Gastrocnemius medialis (tissue), 4 donors: ENCODE results near the gene RPL19. TPM values are rescaled to one million over a fixed set of nuclear protein-coding genes. Genes with fewer than 3 reads are reported as not detected.
A peak's percentile ranks its signal among the peaks of the same experiment; 100 is the strongest.

Experiments
- ATAC-seq, 2 donors: fragments of 150-250 bp; one replicate each; pipeline ENCODE4 v1.9.1; 2016
- DNase-seq, 2 donors: peaks; one replicate each; pipeline ENCODE4 v3.0.0-alpha.2; 2019
- H3K27ac ChIP-seq, 4 donors: fragments of 200-600 bp; sonication (generic); 1 replicate in 1 of 4; 2 replicates in 3 of 4; pipeline ENCODE4 v1.5.1; 2016 to 2018; ENCODE audit warnings: mild to moderate bottlenecking in 2 of 4, moderate library complexity in 1 of 4
- H3K27me3 ChIP-seq, 3 donors: fragments of 200-600 bp; sonication (generic) in 2 of 3; 1 replicate in 1 of 3; 2 replicates in 2 of 3; pipeline versions ENCODE4 v1.5.1 to v1.6.0; 2016 to 2019; ENCODE audit warnings: mild to moderate bottlenecking in 1 of 3, moderate library complexity in 1 of 3
- H3K36me3 ChIP-seq, 2 donors: fragments of 200-600 bp; sonication (generic) in 1 of 2; one replicate each; pipeline ENCODE4 v1.5.1; 2017 to 2018
- H3K4me1 ChIP-seq, 2 donors: fragments of 200-600 bp; sonication (generic) in 1 of 2; one replicate each; pipeline ENCODE4 v1.5.1; 2016 to 2017; ENCODE audit warnings: mild to moderate bottlenecking in 2 of 2
- H3K4me3 ChIP-seq, 4 donors: fragments of 200-600 bp; sonication (generic) in 3 of 4; 1 replicate in 1 of 4; 2 replicates in 3 of 4; pipeline ENCODE4 v1.5.1; 2016 to 2019; ENCODE audit warnings: mild to moderate bottlenecking in 2 of 4
- H3K9me3 ChIP-seq, 3 donors: fragments of 200-600 bp; sonication (generic) in 2 of 3; 1 replicate in 1 of 3; 2 replicates in 2 of 3; pipeline ENCODE4 v1.5.1; 2016 to 2019
- CTCF ChIP-seq, 5 experiments: fragments of 450-650 bp in 3 of 5; fragments of 200-600 bp in 2 of 5; sonication (generic) in 2 of 5; IDR thresholded peaks in 4 of 5; conservative IDR thresholded peaks in 1 of 5; 1 replicate in 4 of 5; 2 replicates in 1 of 5; pipeline ENCODE4 v1.5.1; 2016 to 2019; ENCODE audit warnings: antibody characterized with exemption in 5 of 5, mild to moderate bottlenecking in 3 of 5, moderate library complexity in 3 of 5
- POLR2A ChIP-seq, 2 donors: fragments of 450-650 bp; IDR thresholded peaks; one replicate each; pipeline ENCODE4 v1.6.1; 2017; ENCODE audit warnings: antibody characterized with exemption in 2 of 2, mild to moderate bottlenecking in 2 of 2, moderate library complexity in 2 of 2
- in situ Hi-C, 4 donors: fragments of 200-750 bp; cut with MboI; loops; one replicate each; pipeline versions ENCODE4 v1.15.0 to v1.8.0; 2017; ENCODE audit warnings: low sequenced_read_pairs in 4 of 4
- intact Hi-C: fragments of 100-400 bp; cut with DNase I; formaldehyde crosslinking; loops from one replicate; pipeline ENCODE4 v1.15.1; 2023; ENCODE audit warnings: low total_unique reads
- total RNA-seq, 4 donors: library from RNA; depleted of rRNA; stranded (reverse); fragments of >200 nt; gene quantifications; one replicate each; pipeline versions ENCODE4 v1.1.0 to v1.2.3, GENCODE V29; 2016

The RPL19 gene
- total RNA-seq, 4 donors from 2014 or later: 1,960 to 2,584 (median 2,358) TPM

GRCh38 chr17:39178536-39178935 lies 21.5 kb upstream of the RPL19 start:
- Histone ChIP-seq H3K27me3 (no peaks in the 10 kb centered on the region), H3K27ac (peak overlapping the region; percentile 45 to 71 (median 59)), H3K36me3 (peaks cover 0 to 67% of the 10 kb centered on the region in 2 donors), H3K4me1 (peaks cover 12 to 26% of the 10 kb centered on the region in 2 donors), H3K9me3 (no peaks in the 10 kb centered on the region), H3K4me3 (no peak overlapping the region)
- TF ChIP-seq CTCF (IDR thresholded peaks at IDR 0.05 in 4 of 5, conservative IDR thresholded peaks at IDR 0.05 in 1 of 5): no peak
- no peak for TF ChIP-seq POLR2A (IDR thresholded peaks at IDR 0.05)
- intact Hi-C loops: no loop called here
- in situ Hi-C loops: no loop called here
- DNase-seq: no peak
- no peak for ATAC-seq

GRCh38 chr17:39181303-39181702 lies 18.8 kb upstream of the RPL19 start:
- no peak for ATAC-seq

GRCh38 chr17:39183045-39183444 lies 17.0 kb upstream of the RPL19 start:
- TF ChIP-seq POLR2A (IDR thresholded peaks at IDR 0.05) (no peak), CTCF (IDR thresholded peaks at IDR 0.05 in 4 of 5, conservative IDR thresholded peaks at IDR 0.05 in 1 of 5) (no peak)
- peaks cover 0 to 96% of the 10 kb centered on the region in 2 donors for H3K36me3 ChIP-seq
- H3K27ac ChIP-seq: peak overlapping the region in 1 of 4 donors; percentile 46
- in situ Hi-C loops: no loop called here
- ATAC-seq (no peak), DNase-seq (no peak)
- no peaks in the 10 kb centered on the region for H3K27me3 ChIP-seq
- intact Hi-C loops: no loop called here
- H3K4me3 ChIP-seq: no peak overlapping the region
- H3K9me3 ChIP-seq: no peaks in the 10 kb centered on the region
- peaks cover 5 to 8% of the 10 kb centered on the region in 2 donors for H3K4me1 ChIP-seq

More at GRCh38 chr17:39181303-39181702, 18.8 kb upstream of the RPL19 start:
- H3K27ac ChIP-seq: peak overlapping the region in 1 of 4 donors; percentile 0
- no peaks in the 10 kb centered on the region for H3K9me3 ChIP-seq
- intact Hi-C loops (no loop called here), in situ Hi-C loops (no loop called here)
- no peaks in the 10 kb centered on the region for H3K27me3 ChIP-seq
- H3K4me3 ChIP-seq: no peak overlapping the region
- H3K36me3 ChIP-seq: peaks cover 0 to 95% of the 10 kb centered on the region in 2 donors
- TF ChIP-seq CTCF (IDR thresholded peaks at IDR 0.05 in 4 of 5, conservative IDR thresholded peaks at IDR 0.05 in 1 of 5) (no peak), POLR2A (IDR thresholded peaks at IDR 0.05) (no peak)
- peaks cover 5 to 6% of the 10 kb centered on the region in 2 donors for H3K4me1 ChIP-seq
- no peak for DNase-seq

GRCh38 chr17:39183720-39184119 lies 16.4 kb upstream of the RPL19 start:
- in situ Hi-C loops (no loop called here), intact Hi-C loops (no loop called here)
- Histone ChIP-seq H3K27me3 (no peaks in the 10 kb centered on the region), H3K4me3 (no peak overlapping the region), H3K27ac (peak overlapping the region in 1 of 4 donors; percentile 46), H3K4me1 (peaks cover 5 to 8% of the 10 kb centered on the region in 2 donors), H3K9me3 (no peaks in the 10 kb centered on the region), H3K36me3 (peaks cover 0 to 96% of the 10 kb centered on the region in 2 donors)
- no peak for DNase-seq
- TF ChIP-seq POLR2A (IDR thresholded peaks at IDR 0.05) (no peak), CTCF (IDR thresholded peaks at IDR 0.05 in 4 of 5, conservative IDR thresholded peaks at IDR 0.05 in 1 of 5) (no peak)
- no peak for ATAC-seq

GRCh38 chr17:39186481-39187002 lies 13.5 kb upstream of the RPL19 start:
- in situ Hi-C loops (no loop called here), intact Hi-C loops (no loop called here)
- ATAC-seq: no peak
- Histone ChIP-seq H3K27me3 (no peaks in the 10 kb centered on the region), H3K36me3 (peaks cover 0 to 87% of the 10 kb centered on the region in 2 donors), H3K4me1 (peaks cover 22 to 25% of the 10 kb centered on the region in 2 donors), H3K9me3 (no peaks in the 10 kb centered on the region), H3K4me3 (no peak overlapping the region), H3K27ac (peak overlapping the region in 3 of 4 donors; percentile 42 to 96 (median 87))
- no peak for DNase-seq
- TF ChIP-seq CTCF (IDR thresholded peaks at IDR 0.05 in 4 of 5, conservative IDR thresholded peaks at IDR 0.05 in 1 of 5): no peak
- no peak for TF ChIP-seq POLR2A (IDR thresholded peaks at IDR 0.05)
